HG02938 (cell line): ENCODE results near the gene FOXJ1.

Experiments
- ATAC-seq: cut with Tn5 transposase; IDR thresholded peaks from one replicate; pipeline ENCODE4 v1.9.1; 2021; ENCODE audit warnings: mild to moderate bottlenecking, moderate library complexity; ENCODE audit not compliant: unreplicated experiment

Gene FOXJ1

DNA sequence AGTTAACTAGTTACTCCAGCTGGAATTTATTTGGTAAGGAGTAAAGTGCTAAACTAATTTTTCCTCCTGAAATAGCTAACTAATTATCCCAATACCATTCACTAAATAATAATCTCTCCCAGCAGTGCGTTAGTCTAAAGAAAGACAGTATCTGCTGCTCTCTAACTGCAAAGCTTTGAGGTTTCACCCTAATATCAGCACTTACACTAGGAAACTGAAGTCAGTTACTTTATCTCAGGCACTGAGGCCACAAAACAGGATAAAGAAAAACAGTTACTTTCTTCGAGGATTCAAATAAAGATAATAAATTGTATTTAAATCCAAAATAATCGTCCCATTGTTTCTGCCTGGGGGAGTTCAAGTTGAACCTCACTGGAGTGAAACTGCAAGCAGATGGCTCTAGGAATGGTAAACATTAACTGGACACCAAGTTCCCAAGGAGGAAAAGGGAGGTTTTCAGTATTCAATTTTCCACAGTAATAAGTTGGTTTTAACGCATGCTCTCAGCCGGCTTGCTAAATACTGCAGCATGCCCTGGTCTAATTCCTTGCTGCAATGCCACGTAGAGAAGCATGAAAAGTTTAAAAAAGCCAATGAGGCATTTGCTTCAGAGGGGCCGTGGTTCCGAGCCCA is 20.0 kb upstream of the FOXJ1 start:
- ATAC-seq, result no peak

- ATAC-seq, result no peak
Observed at GRCh38 chr17:76159157-76159556, 18.1 kb upstream of the FOXJ1 start.

GRCh38 chr17:76157759-76158158 is 16.7 kb upstream of the FOXJ1 start:
- ATAC-seq, result no peak

DNA sequence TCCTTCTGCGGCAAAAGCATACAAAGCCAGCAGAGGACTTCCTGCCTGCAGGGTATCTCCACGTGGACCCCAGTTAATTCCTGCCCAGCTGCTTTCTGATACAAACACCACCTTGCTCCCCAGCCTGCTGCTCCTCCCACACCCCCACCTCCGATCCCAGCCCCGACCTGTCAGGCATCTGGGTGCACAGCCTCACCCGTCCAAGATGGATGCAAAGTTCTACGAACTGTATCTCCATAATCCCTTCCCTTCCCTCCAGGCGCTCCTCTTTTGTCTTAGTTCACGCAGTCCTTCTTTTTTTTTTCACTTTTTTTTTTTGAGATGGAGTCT is 15.6 kb upstream of the FOXJ1 start:
- ATAC-seq, result no peak

DNA sequence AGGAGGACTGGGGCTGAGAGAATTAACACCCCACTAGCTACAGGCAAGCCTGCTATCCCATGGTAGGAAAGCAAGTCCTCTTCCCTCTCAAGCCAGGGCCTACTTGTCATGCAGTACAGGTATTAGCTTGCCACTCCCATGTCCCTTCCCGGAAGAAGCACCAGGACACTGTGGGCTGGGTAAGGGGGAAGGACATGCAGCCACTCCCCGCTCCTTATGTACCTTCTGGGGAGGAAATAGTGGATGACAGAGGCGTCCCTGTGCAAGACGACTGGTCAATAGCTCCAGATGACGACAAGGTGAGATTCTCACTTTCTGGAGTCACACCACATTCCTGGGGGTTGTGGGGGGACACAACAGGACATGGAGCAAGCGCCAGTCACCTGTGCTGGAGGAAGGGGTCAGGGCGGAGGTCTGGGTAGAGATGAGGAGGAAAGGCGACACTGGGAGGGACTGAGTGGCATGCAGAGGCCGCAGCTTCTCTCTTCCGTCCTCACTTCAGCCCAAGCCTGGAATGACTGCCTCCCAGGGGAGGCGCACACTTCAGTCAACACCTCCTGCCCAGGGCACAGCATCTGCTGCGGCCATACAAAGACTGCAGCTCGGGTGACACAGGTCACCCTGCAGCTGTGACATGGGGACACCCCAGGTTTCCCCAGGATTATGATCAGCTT is 15.1 kb upstream of the FOXJ1 start:
- ATAC-seq, result no peak

- ATAC-seq, result no peak
Observed at GRCh38 chr17:76154936-76155845, 14.1 kb upstream of the FOXJ1 start.

DNA sequence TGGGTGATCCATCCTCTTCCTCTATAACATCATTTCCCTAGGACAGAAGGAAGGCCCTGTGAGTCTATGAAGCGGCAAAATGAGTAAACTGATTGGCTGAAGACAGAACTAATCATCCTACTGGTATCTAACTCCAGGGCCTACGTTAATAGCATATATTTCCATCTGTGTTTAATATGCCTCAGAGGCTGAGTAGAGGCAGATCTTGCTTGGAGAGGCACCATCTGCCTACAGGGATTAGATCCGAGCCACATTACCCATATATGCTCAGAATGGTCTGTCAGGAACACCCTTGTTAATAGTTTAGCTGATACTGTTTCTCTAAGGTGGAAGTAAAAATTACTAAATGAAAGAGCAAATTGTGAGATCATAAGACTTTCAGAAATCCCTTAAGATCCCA is 13.2 kb upstream of the FOXJ1 start:
- no peak for ATAC-seq

DNA sequence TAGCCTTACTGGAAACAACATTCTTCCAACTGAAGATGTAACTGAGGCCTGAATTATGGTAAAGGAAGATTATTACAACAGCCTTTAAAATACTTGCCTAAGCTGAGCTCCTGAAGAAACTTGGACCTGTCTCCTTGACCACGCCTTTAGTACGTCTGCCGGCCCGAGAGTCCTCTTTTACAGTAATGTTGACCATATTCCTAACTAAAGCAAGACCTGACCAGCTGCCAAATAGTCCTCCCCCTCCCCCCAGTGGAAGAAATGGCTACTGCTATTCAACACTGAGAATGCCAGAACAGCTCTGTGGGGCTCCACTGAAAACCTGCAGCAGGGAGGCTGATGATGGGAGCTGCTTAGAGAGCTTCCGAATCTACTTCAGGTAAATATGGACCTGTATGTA is 12.6 kb upstream of the FOXJ1 start:
- no peak for ATAC-seq

DNA sequence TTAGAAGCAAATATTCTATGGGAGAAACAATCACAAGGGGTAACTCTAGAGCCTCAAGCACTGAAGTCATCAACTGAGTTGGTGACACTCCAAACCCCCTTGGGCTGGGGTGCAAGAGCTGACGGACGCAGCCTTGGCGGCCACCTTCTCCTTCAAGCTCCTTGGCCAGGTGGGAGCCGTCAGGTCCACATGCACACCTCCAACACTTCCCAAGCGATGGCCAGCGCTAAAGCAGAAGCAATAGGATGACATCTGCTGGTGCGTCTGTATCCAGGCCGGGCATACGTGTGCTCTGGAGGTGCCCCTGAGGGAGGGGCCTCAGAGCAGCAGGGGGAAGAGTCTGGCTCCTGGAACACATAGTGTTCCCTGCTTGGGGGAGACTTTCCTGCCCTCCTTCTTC is 12.2 kb upstream of the FOXJ1 start:
- ATAC-seq, result no peak

- no peak for ATAC-seq
Observed at GRCh38 chr17:76152591-76152990, 11.5 kb upstream of the FOXJ1 start.

DNA sequence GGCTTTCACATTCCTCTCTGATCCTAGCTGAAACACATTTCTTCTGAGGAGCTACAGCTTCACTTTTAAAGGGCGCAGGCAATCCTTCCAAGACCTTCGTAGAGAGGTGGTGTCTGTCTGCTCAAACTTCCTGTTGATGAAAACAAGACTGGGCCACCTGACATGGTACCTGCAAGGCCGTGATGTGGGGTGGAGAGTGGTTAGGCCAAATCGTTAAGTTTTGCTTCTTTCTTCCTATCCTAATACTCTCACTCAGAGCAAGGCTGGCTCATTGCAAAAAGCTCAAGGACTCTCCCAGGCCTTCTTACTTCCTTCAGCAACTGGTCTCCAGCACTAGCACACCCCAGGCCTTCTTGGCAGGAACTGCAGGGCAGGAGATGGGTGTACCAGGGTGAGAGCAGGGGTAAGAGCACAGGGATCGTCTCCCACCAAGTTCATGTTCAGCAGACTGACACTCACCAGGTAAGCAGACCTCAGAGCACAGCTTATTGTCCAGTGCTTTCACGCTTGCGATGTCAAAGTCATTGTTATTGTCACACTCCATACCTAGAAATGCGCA is 10.9 kb upstream of the FOXJ1 start:
- no peak for ATAC-seq

- ATAC-seq, result no peak
Observed at GRCh38 chr17:76150712-76151622, 9.9 kb upstream of the FOXJ1 start.

DNA sequence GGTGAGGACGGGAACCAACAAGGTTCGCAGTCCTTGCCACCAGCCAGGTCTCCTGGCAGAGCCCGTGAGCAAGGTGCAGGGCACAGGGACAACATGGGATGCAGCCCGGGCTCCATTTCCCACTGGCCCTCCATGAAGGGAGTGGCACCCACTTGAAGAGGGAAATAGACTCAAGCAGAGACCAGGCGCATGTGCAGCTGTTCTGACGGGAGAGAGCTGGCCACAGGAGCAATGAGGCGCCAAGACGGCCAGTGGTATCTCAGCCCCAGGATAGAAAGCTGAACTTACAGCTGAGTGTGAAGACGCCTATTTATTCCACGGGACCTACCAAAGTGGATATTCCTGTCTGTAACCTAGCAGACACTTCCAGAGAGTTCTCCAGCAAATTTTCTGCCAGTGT is 8.2 kb upstream of the FOXJ1 start:
- ATAC-seq, result no peak

- ATAC-seq, result no peak
Observed at GRCh38 chr17:76148015-76148326, 6.9 kb upstream of the FOXJ1 start.

GRCh38 chr17:76147211-76148014 is 6.4 kb upstream of the FOXJ1 start:
- ATAC-seq, result no peak

- no peak for ATAC-seq
Observed at GRCh38 chr17:76146053-76146851, 5.2 kb upstream of the FOXJ1 start.

DNA sequence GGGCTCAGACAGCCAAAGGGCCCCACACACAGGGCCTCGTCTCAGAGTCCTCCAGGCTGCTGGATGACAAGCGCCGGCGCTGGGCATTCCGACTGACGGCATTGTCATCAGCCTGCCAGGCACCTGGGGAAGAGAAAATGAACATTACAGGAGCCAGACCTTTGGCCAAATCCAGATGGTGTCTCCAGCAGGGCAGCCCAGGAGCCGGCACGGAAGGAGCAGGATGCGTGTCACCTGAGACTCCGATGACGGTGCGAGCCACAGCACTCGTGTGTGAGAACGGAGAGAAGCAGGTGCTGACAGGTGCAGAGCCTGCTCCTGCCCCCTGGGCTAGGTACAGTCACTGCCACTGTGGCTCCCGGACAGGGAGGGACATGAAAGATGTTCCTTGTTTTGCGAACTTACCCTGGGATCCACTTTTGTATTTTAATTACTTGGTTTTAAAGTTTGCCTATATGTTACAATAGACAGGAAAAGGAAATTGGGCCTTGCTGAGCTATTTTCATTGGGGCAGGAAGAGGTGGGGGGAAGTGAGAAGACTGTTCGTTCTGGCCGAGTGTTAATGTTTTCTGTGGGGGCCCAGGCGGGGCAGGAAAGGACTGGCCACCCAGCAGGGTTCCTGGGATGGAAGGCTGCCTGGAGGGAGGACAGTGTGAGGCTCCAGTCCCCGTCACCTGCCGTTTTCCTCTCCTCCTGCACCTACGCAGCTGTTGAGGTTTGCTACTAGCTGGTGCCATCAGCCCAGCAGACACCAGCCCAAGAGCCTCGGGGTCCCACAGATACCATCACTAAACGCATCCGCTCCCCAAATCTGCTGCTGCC is 4.4 kb upstream of the FOXJ1 start:
- ATAC-seq, result no peak

GRCh38 chr17:76142585-76143041 is 1.6 kb upstream of the FOXJ1 start:
- no peak for ATAC-seq
